HG03045 (cell line): ENCODE measurements around the gene ANKRD29.
"Not testable (repeated sequence)": the region's sequence is repeated elsewhere in the genome, so short reads cannot be mapped to it uniquely, and the experiment has no call there.

Source experiments
- ATAC-seq: cut with Tn5 transposase; IDR thresholded peaks from one replicate; pipeline ENCODE4 v1.9.1; 2021; ENCODE audit warnings: mild to moderate bottlenecking, moderate library complexity; ENCODE audit not compliant: unreplicated experiment

ANKRD29 gene

DNA sequence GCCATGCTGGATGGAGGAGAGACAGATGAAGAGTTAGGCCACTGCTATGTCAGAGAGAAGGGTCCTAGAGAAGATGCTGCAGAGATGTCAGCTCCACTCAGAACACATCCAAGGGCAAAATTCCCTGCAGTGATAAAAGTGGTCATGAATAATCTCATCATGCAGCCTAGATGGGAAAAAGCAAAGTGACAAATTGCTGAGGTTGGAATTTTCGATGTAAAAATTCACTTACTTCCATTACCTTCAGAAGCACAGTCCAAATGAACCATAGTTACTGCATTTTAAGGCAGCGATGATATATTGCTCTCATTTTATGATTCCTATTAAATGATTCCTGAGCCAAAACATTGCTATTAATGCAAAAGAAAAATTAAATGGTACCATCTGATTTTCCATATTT, 16.4 kb downstream of the ANKRD29 start:
- no peak for ATAC-seq

DNA sequence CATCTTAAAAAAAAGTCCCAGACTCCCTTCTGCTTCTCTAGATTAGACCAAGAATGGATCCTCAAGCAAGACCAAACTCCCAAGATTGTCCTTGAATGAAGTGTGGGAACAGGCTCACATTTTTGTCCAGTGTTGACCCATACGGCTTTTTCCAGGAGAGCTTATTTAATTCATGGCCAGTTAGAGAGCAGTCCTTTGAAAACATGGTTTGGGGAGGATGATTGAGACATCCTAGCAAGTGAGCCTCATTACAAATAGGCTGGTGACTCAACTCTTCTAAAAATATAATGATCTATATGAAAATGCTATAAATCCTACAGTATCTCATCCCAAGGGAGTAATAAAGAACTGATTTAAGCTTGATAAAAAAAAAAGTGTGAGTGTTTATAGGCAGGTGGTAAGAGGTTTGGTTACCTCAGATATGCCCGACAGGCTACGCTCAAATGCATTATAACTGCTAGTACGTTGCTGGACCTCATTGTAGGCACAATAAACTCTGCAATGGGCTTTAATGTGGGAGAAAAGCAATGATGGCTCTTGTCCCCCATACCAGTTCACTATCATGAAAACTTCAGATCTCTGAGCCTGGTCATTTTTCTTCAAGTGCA, 17.0 kb downstream of the ANKRD29 start:
- no peak for ATAC-seq

DNA sequence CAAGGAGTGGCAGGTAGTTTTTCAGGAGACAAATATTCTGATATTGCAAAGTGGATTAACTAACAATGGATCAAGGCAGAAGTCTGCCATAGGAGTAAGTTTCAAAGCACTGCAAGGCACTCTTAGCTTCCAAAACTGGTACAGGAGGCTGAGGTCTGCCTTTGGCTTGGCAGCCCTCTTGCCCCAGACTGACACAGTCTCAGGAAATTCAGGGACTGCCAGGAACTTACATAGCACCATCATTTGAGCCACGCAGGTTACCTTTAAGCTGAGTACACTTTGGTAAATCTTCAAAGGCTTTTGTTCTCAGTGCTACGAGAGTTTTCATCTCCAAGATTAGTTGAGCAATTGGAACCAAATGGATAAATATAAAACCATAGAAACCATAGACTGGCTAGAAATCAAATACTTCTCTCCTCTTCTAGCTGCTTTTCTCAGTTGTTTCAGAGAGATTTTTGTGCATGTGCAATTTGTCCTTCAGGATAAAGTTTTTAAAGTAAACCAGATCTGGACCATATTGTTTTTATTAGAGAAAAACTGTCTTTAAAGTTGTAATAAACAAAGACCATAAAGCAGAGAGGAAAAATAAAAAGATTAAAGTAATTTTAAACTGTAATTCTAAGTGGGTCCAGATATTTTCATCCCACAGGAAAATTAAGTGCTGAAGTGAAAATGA, 18.8 kb downstream of the ANKRD29 start:
- ATAC-seq: no peak

GRCh38 chr18:23641937-23642666, 20.6 kb downstream of the ANKRD29 start:
- ATAC-seq: no peak

GRCh38 chr18:23641143-23641720, 21.5 kb downstream of the ANKRD29 start:
- no peak for ATAC-seq

- ATAC-seq: no peak
These were observed 22.7 kb downstream of the ANKRD29 start for GRCh38 chr18:23640052-23640451.

- not testable (repeated sequence) for ATAC-seq
These were observed 26.3 kb downstream of the ANKRD29 start for GRCh38 chr18:23636433-23636832.

DNA sequence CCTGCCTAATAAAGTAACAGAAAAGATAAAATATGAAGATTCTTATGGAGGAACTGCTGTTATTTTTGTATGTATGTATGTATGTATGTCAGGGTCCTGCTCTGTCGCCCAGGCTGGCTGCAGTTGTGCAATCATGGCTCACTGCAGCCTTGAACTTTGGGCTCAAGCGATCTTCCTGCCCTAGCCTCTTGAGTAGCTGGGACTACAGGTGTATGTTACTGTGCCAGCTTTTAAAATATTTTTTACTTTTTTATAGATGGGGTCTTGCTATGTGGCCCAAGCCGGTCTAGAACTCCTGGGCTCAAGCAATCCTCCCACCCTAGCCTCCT, 26.7 kb downstream of the ANKRD29 start:
- ATAC-seq: no peak

- ATAC-seq: no peak
These were observed 27.2 kb downstream of the ANKRD29 start for GRCh38 chr18:23635283-23636070.

DNA sequence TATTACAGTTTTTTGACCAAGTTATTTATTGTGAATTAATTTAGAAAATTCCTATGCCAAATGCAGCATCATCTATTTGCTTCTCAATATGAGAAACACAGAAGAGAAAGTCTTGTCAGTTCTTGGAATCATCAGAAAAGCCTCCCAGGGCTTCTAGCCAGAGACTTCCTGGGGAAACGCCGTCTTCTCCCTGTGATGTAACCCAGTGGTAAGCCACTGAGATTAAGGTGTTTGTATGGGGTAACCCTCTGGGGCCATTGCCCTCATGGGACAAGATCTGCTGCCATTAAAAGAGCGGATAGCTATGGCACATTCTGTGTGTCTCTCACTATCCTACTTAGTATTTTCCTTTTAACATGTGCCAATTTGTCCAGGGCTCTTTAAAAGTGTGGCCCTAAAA, 28.0 kb downstream of the ANKRD29 start:
- no peak for ATAC-seq

DNA sequence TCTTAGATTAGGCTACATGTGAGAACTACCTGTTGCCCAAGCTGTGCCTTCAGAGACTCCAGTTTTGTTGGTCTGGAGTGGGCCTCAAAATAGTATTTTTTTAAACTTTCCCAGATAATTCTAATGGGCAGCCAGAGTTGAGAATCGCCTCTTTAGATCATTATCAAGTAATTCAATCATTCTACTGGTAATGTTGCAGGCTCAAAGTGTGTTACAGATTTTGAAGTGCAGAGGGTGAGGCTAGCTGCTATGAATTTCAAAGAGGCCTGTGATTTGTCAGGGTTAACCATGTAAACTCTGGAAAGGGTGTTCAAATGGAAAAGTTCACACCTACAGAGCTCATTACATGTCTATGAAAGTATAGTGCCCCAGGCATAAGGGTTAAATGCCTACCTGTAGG, 30.1 kb downstream of the ANKRD29 start:
- no peak for ATAC-seq

DNA sequence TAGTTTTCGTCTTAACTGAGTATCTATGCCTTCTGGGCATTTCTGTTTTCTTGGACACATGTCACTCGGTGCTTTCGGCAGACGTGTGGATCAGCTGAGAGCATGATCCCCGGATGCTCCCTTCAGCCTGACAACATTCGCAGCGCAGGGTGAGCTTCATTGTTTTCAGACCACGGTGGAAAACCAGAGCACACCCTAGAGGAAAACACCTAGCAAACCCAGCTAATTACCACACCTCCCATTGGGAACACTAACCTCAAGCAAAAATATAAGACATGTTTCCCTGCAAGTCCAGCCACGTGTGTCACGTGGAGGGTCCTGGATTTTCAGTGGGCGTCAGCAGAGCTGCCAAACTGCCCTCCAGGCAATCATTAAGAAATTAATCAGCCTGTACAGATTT, 31.0 kb downstream of the ANKRD29 start:
- no peak for ATAC-seq

DNA sequence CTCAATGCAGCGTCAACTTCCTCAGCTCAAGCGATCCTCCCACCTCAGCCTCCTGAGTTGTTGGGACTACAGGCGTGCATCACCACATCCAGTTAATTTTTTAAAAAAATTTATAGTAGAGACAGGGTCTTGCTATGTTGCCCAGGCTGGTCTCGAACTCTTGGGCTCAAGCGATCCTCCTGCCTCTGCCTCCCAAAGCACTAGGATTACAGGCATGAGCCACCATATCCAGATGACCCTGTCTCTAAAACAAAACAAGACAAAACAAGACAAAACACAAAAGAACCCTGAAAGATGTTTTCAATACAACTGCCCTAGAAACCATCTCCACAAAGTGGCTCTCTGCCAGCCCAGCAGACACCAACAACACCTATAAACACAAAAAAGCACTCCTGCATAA, 31.4 kb downstream of the ANKRD29 start:
- ATAC-seq: no peak

DNA sequence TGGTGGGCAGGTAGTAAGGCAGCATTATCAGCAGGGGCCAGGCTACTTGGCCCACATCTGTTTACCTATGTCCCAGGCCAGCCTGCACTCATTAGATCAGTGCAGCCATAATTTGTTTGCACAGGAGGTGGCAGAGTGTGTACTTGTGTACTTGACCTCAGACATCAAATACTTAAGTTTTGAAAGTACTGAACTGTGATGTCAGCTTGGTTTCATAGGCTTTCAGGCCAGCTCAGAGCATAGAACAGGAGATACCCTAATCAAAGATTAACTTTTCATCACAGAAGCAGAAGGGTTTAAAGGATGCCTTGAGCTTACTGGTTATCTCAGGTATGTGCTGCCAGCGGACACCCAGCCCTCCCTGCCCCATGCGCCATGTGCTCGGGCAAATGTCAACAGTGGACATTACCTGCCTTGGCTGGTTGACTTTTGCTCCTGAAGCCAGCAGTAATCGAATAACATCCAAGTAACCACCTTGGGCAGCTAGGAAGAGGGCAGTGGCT, 33.2 kb downstream of the ANKRD29 start:
- ATAC-seq: no peak

GRCh38 chr18:23627970-23628369, 34.7 kb downstream of the ANKRD29 start:
- ATAC-seq: no peak

DNA sequence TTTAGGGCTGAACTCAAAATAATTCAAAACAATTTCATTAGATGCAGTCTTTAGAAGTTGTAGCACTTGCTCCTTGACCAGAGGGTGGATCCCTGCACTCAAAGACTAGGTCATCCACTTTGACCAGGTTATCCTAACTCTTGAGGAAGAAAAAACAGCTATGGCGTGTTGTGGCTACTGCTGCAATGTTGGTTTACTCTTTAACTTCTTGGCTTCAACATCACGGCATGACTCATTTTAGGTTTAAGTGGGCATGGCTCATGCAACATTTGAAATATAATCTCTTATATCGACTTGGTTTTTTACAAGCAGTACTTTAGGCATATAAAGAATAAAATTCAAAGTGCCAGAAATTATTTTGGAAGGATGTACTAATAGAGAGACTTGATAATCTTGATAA, 35.4 kb downstream of the ANKRD29 start:
- no peak for ATAC-seq

GRCh38 chr18:23626451-23627279, 36.0 kb downstream of the ANKRD29 start:
- ATAC-seq: no peak

DNA sequence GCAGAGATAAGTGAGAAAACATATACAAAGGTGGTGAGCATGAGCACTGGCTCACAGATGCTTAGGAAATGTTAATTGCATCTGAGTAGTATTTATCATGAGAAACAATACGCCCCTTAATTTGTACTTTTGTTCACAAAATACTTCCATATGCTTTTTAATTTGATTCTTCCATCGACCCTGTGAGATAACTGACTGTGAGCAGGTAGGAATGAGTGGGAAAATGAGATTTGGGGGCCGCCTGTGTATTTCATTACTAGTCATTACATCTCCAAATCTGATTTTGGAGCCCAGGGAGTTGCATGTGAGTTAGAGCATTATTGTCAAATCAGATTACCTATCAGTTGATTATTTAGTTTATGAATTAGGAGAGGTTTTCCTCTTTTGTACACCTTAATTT, 39.7 kb downstream of the ANKRD29 start:
- no peak for ATAC-seq

GRCh38 chr18:23619388-23619881, 43.3 kb downstream of the ANKRD29 start:
- peak; percentile 32 for ATAC-seq

DNA sequence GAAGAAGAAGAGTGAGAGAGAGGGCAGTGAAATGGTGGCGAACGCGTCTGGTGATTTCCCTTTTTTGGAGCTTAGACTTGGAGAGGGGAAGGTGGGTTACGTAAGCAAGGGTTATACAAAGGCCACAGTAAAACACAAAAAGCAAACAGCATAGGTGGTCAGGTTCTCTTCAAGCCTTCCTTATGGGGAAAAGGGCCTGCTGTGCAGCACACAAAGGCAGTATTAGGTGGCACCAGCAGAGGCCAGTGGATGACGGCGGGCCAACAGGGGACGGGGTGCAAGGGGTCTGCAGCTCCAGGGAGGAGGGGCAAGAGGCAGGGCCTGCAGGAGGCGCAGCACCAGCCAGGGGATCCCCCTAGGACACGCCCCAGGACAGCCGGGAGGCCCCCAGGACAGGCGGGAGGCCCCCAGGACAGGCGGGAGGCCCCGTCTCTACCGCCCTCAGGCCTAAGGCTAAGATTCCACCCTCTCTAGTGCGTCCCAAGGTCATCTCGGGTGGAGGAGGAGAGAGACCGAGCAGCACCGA, 43.8 kb downstream of the ANKRD29 start:
- peak; percentile 46 for ATAC-seq
